GM18861 (cell line): ENCODE data around the gene KIAA1328.
"Not testable (repeated sequence)": the region's sequence is repeated elsewhere in the genome, so short reads cannot be mapped to it uniquely, and the experiment has no call there.

Source experiments
- ATAC-seq: cut with Tn5 transposase; IDR thresholded peaks from one replicate; pipeline ENCODE4 v1.9.1; 2021; ENCODE audit not compliant: unreplicated experiment

KIAA1328 gene

GRCh38 chr18:36828630-36829361 lies at the start of gene KIAA1328, which contains the start of gene TPGS2:
Gene KIAA1328 (plus strand): TSS chr18:36829127. CDS start chr18:36829139, 12 bp downstream.
Gene TPGS2 (minus strand): TSS chr18:36829002. CDS start chr18:36828767, 235 bp downstream.
- ATAC-seq, result peak; percentile 91

GRCh38 chr18:36780748-36781147 lies 48.2 kb upstream of the KIAA1328 start:
- ATAC-seq, result no peak

GRCh38 chr18:36782710-36783109 lies 46.2 kb upstream of the KIAA1328 start:
- ATAC-seq, result no peak

- no peak for ATAC-seq
These were observed 45.1 kb upstream of the KIAA1328 start for GRCh38 chr18:36783792-36784191.

- no peak for ATAC-seq
These were observed 42.2 kb upstream of the KIAA1328 start for GRCh38 chr18:36786686-36787085.

- ATAC-seq, result no peak
These were observed 36.2 kb upstream of the KIAA1328 start for GRCh38 chr18:36792634-36793283.

- no peak for ATAC-seq
These were observed 30.0 kb upstream of the KIAA1328 start for GRCh38 chr18:36798738-36799473.

- ATAC-seq, result no peak
These were observed 23.8 kb upstream of the KIAA1328 start for GRCh38 chr18:36805105-36805504.

- no peak for ATAC-seq
These were observed 20.2 kb upstream of the KIAA1328 start for GRCh38 chr18:36808681-36809080.

- peak; percentile 99 for ATAC-seq
These were observed 19.1 kb upstream of the KIAA1328 start for GRCh38 chr18:36809590-36810381.

GRCh38 chr18:36811430-36811829 lies 17.5 kb upstream of the KIAA1328 start:
- ATAC-seq, result no peak

GRCh38 chr18:36811955-36812354 lies 17.0 kb upstream of the KIAA1328 start:
- no peak for ATAC-seq

GRCh38 chr18:36812678-36813077 lies 16.2 kb upstream of the KIAA1328 start:
- no peak for ATAC-seq

- no peak for ATAC-seq
These were observed 15.7 kb upstream of the KIAA1328 start for GRCh38 chr18:36813101-36813775.

GRCh38 chr18:36813824-36814223 lies 15.1 kb upstream of the KIAA1328 start:
- no peak for ATAC-seq

GRCh38 chr18:36814994-36815393 lies 13.9 kb upstream of the KIAA1328 start:
- no peak for ATAC-seq

GRCh38 chr18:36816096-36816495 lies 12.8 kb upstream of the KIAA1328 start:
- ATAC-seq, result not testable (repeated sequence)

GRCh38 chr18:36817039-36817438 lies 11.9 kb upstream of the KIAA1328 start:
- no peak for ATAC-seq

GRCh38 chr18:36818652-36819051 lies 10.3 kb upstream of the KIAA1328 start:
- ATAC-seq, result no peak

GRCh38 chr18:36819621-36820020 lies 9.3 kb upstream of the KIAA1328 start:
- ATAC-seq, result no peak
